H1 (cell line): ENCODE data around the gene NEDD4L. TPM values are rescaled to one million over a fixed set of nuclear protein-coding genes. Genes with fewer than 3 reads are reported as not detected.

ENCODE experiments used
- ASH2L ChIP-seq: fragments of 200-600, 300-600 bp; sonication (generic); IDR thresholded peaks from one replicate; pipeline ENCODE4 v1.7.1; 2017; ENCODE audit warnings: low read length
- CHD7 ChIP-seq: fragments of 300-600 bp; sonication (generic); IDR thresholded peaks from 2 replicates; pipeline ENCODE4 v1.7.1; 2012; ENCODE audit warnings: low read length, moderate library complexity, mild to moderate bottlenecking, inconsistent platforms; ENCODE audit not compliant: insufficient replicate concordance
- JUN ChIP-seq: IDR thresholded peaks from 2 replicates; pipeline ENCODE4 v1.6.1; 2011; ENCODE audit warnings: low read depth, mild to moderate bottlenecking, improper control_type of control experiment, low read length
- JUND ChIP-seq: IDR thresholded peaks from 2 replicates; pipeline ENCODE4 v1.6.1; 2011; ENCODE audit warnings: mild to moderate bottlenecking, improper control_type of control experiment, low read length
- KDM1A ChIP-seq: fragments of 200-600, 300-600 bp; sonication (generic); IDR thresholded peaks from 2 replicates; pipeline ENCODE4 v1.7.1; 2016; ENCODE audit warnings: mild to moderate bottlenecking, low read length, borderline replicate concordance
- KDM4A ChIP-seq: IDR thresholded peaks from one replicate; pipeline ENCODE4 v1.7.1; 2012; ENCODE audit warnings: low read depth, mild to moderate bottlenecking, moderate library complexity, low read length, inconsistent platforms; ENCODE audit not compliant: severe bottlenecking
- RNF2 ChIP-seq: fragments of 200-900, 300-1000 bp; sonication (generic); IDR thresholded peaks from 2 replicates; pipeline ENCODE4 v1.7.1; 2016; ENCODE audit warnings: borderline replicate concordance, low read depth, mild to moderate bottlenecking, antibody characterized with exemption, low read length; ENCODE audit not compliant: poor library complexity, severe bottlenecking; ENCODE audit errors: missing control alignments
- SIRT6 ChIP-seq: IDR thresholded peaks from one replicate; pipeline ENCODE4 v1.7.1; 2012; ENCODE audit warnings: low read length, inconsistent platforms
- SRF ChIP-seq: IDR thresholded peaks from 2 replicates; pipeline ENCODE4 v1.6.1; 2011; ENCODE audit warnings: mild to moderate bottlenecking, low read depth, low read length, moderate library complexity
- TEAD4 ChIP-seq: IDR thresholded peaks from 2 replicates; pipeline ENCODE4 v1.6.1; 2012; ENCODE audit warnings: low read depth, low read length, inconsistent platforms, mixed read lengths
- polyA plus RNA-seq, 7 experiments: library from polyadenylated mRNA; depleted of rRNA in 3 of 7; stranded (reverse) in 5 of 7; unstranded in 2 of 7; fragments of >200 nt in 5 of 7; fragments of 200-250 nt in 2 of 7; gene quantifications; 1 replicate in 5 of 7; 2 replicates in 1 of 7; 4 replicates in 1 of 7; pipeline versions ENCODE4 v1.2.1 to v1.2.3, GENCODE V29; 2011 to 2013; ENCODE audit warnings: missing spikeins in 2 of 7, mixed read lengths in 2 of 7
- total RNA-seq: library from RNA; stranded (reverse); fragmentation: NEBNext Ultra II Directional; extraction: Animal tissue kit (Norgen Biotek cat#: 25700); gene quantifications from 2 replicates; pipeline ENCODE4 v1.2.1, GENCODE V29; 2021
- TF ChIP-seq, protein P1 (sequence below): IDR thresholded peaks from 2 replicates; pipeline ENCODE4 v1.6.1; 2012; ENCODE audit warnings: inconsistent platforms

Gene NEDD4L
- total and polyA plus RNA-seq, 2 of the 8 experiments (the other 6 are each of a cell fraction or from before 2014, with no cell fraction given), result 37.3 to 69.8 TPM

GRCh38 chr18:58195278-58195765, 151.3 kb downstream of the NEDD4L start (continued):
- no peak for TF ChIP-seq SIRT6
- no peak for TF ChIP-seq SRF
- TF ChIP-seq JUND, result no peak
- TF ChIP-seq TEAD4, result 0 out of 2 replicates have a peak, but pooled peaks have one; percentile 10
- TF ChIP-seq KDM1A, result no peak
- TF ChIP-seq ASH2L, result peak; percentile 84
- TF ChIP-seq JUN, result no peak
- no peak for TF ChIP-seq RNF2
- no peak for TF ChIP-seq CHD7
- TF ChIP-seq KDM4A, result peak; percentile 47
- TF ChIP-seq, protein P1, sequence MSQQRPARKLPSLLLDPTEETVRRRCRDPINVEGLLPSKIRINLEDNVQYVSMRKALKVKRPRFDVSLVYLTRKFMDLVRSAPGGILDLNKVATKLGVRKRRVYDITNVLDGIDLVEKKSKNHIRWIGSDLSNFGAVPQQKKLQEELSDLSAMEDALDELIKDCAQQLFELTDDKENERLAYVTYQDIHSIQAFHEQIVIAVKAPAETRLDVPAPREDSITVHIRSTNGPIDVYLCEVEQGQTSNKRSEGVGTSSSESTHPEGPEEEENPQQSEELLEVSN, result peak; percentile 31; the same call in 1 of the 2 replicates
